Thyroid gland (tissue), 4 donors: ENCODE results near the gene EVC. TPM values are rescaled to one million over a fixed set of nuclear protein-coding genes. Genes with fewer than 3 reads are reported as not detected.

ENCODE experiments used
- DNase-seq, 2 donors: peaks; one replicate each; pipeline ENCODE4 v3.0.0-alpha.2; 2019
- H3K27ac ChIP-seq, 3 donors: fragments of 200-600 bp; sonication (generic); 1 replicate in 2 of 3; 2 replicates in 1 of 3; pipeline ENCODE4 v1.5.1; 2016 to 2019; ENCODE audit warnings: mild to moderate bottlenecking in 1 of 3, moderate library complexity in 1 of 3
- H3K27me3 ChIP-seq: fragments of 200-600 bp; sonication (generic); one replicate; pipeline ENCODE4 v1.5.1; 2019
- H3K36me3 ChIP-seq, 2 donors: fragments of 200-600 bp; sonication (generic); one replicate each; pipeline ENCODE4 v1.5.1; 2016 to 2019
- H3K4me1 ChIP-seq, 2 donors: fragments of 200-600 bp; sonication (generic); one replicate each; pipeline ENCODE4 v1.5.1; 2017 to 2019
- H3K4me3 ChIP-seq, 3 donors: fragments of 200-600 bp; sonication (generic); replicated peaks in 1 of 3; 1 replicate in 2 of 3; 2 replicates in 1 of 3; pipeline ENCODE4 v1.5.1; 2016; ENCODE audit warnings: mild to moderate bottlenecking in 1 of 3
- H3K9me3 ChIP-seq: fragments of 200-600 bp; sonication (generic); one replicate; pipeline ENCODE4 v1.5.1; 2017
- CTCF ChIP-seq, 6 experiments: fragments of 200-600 bp in 3 of 6; fragments of 450-650 bp in 3 of 6; sonication (generic) in 3 of 6; IDR thresholded peaks; one replicate each; pipeline ENCODE4 v1.5.1; 2016 to 2019; ENCODE audit warnings: antibody characterized with exemption in 6 of 6, mild to moderate bottlenecking in 2 of 6, inconsistent platforms in 1 of 6, moderate library complexity in 1 of 6
- POLR2A ChIP-seq, 2 donors: fragments of 450-650 bp; IDR thresholded peaks; one replicate each; pipeline ENCODE4 v1.6.1; 2017; ENCODE audit warnings: antibody characterized with exemption in 2 of 2, mild to moderate bottlenecking in 2 of 2, moderate library complexity in 1 of 2
- WGBS, 2 donors: methylation state at CpG; one replicate each; pipeline ENCODE4 v1.1.5; 2017; 5-methylcytosine and 5-hydroxymethylcytosine counted together
- intact Hi-C: fragments of 100-400 bp; cut with DNase I; formaldehyde crosslinking; loops from one replicate; pipeline ENCODE4 v1.15.1; 2023
- total RNA-seq, 4 donors: library from RNA; depleted of rRNA; stranded (reverse); fragments of >200 nt; gene quantifications; one replicate each; pipeline ENCODE4 v1.2.3, GENCODE V29; 2016

Gene EVC
- total RNA-seq, 4 donors from 2014 or later: 21.4 to 43.6 (median 38.6) TPM

- peaks cover 16 to 36% of the 10 kb centered on the region in 2 donors for H3K4me1 ChIP-seq
- no peaks in the 10 kb centered on the region for H3K27me3 ChIP-seq
- peak; percentile 25 to 34 for DNase-seq
- H3K4me3 ChIP-seq: peak overlapping the region in 1 of 3 donors; percentile 35
- WGBS, 2 donors: 41 to 54% methylated on average over 10 to 12 of the region's 52 CpGs
- intact Hi-C loops: no loop called here
- H3K27ac ChIP-seq: no peak overlapping the region
- H3K9me3 ChIP-seq: no peaks in the 10 kb centered on the region
- no peaks in the 10 kb centered on the region for H3K36me3 ChIP-seq
- TF ChIP-seq CTCF (IDR thresholded peaks at IDR 0.05) (no peak), POLR2A (IDR thresholded peaks at IDR 0.05) (no peak)
Measured at GRCh38 chr4:5711479-5712184, 631 bp downstream of the EVC start.

- no peaks in the 10 kb centered on the region for H3K9me3 ChIP-seq
- H3K36me3 ChIP-seq: no peaks in the 10 kb centered on the region
- H3K4me1 ChIP-seq: peaks cover 8 to 27% of the 10 kb centered on the region in 2 donors
- TF ChIP-seq CTCF (IDR thresholded peaks at IDR 0.05) (no peak), POLR2A (IDR thresholded peaks at IDR 0.05) (no peak)
- 90 to 94% methylated on average over 7 of the region's 7 CpGs for WGBS, 2 donors
- H3K27me3 ChIP-seq: no peaks in the 10 kb centered on the region
- intact Hi-C loops: no loop called here
- peak overlapping the region in 1 of 3 donors; percentile 35 for H3K4me3 ChIP-seq
- H3K27ac ChIP-seq: no peak overlapping the region
- no peak for DNase-seq
Measured at GRCh38 chr4:5712517-5712916, 1.5 kb downstream of the EVC start.

GRCh38 chr4:5712931-5713330 is 1.9 kb downstream of the EVC start:
- no peaks in the 10 kb centered on the region for H3K9me3 ChIP-seq
- H3K27ac ChIP-seq: no peak overlapping the region
- no peaks in the 10 kb centered on the region for H3K27me3 ChIP-seq
- no peaks in the 10 kb centered on the region for H3K36me3 ChIP-seq
- WGBS, 2 donors: 98 to 100% methylated on average over 3 of the region's 3 CpGs
- H3K4me3 ChIP-seq: no peak overlapping the region
- H3K4me1 ChIP-seq: peaks cover 4 to 24% of the 10 kb centered on the region in 2 donors
- DNase-seq: no peak
- TF ChIP-seq POLR2A (IDR thresholded peaks at IDR 0.05): no peak
- no peak for TF ChIP-seq CTCF (IDR thresholded peaks at IDR 0.05)
- intact Hi-C loops: no loop called here

- Histone ChIP-seq H3K4me3 (no peak overlapping the region), H3K27me3 (no peaks in the 10 kb centered on the region), H3K36me3 (no peaks in the 10 kb centered on the region), H3K9me3 (no peaks in the 10 kb centered on the region), H3K4me1 (peaks cover 4 to 20% of the 10 kb centered on the region in 2 donors), H3K27ac (no peak overlapping the region)
- DNase-seq: no peak
- TF ChIP-seq CTCF (IDR thresholded peaks at IDR 0.05) (no peak), POLR2A (IDR thresholded peaks at IDR 0.05) (no peak)
- intact Hi-C loops: no loop called here
- WGBS, 2 donors: 82% methylated on average over 6 of the region's 6 CpGs
Measured at GRCh38 chr4:5713861-5714260, 2.9 kb downstream of the EVC start.

GRCh38 chr4:5715357-5715756 is 4.4 kb downstream of the EVC start:
- Histone ChIP-seq H3K4me3 (no peak overlapping the region), H3K4me1 (peaks cover 4 to 14% of the 10 kb centered on the region in 2 donors), H3K36me3 (no peaks in the 10 kb centered on the region), H3K9me3 (no peaks in the 10 kb centered on the region), H3K27me3 (no peaks in the 10 kb centered on the region), H3K27ac (no peak overlapping the region)
- DNase-seq: no peak
- intact Hi-C loops: no loop called here
- no peak for TF ChIP-seq CTCF (IDR thresholded peaks at IDR 0.05)
- TF ChIP-seq POLR2A (IDR thresholded peaks at IDR 0.05): no peak
- WGBS, 2 donors: 48% methylated on average over 2 of the region's 2 CpGs
